ENCODE data around the gene OSTM1. TPM values are rescaled to one million over a fixed set of nuclear protein-coding genes. Genes with fewer than 3 reads are reported as not detected.

OSTM1 gene
- total and polyA plus RNA-seq, 10 of the 15 experiments (the other 5 are each of a cell fraction or from before 2014, with no cell fraction given), result 3.0 to 17.1 (median 5.8) TPM

DNA sequence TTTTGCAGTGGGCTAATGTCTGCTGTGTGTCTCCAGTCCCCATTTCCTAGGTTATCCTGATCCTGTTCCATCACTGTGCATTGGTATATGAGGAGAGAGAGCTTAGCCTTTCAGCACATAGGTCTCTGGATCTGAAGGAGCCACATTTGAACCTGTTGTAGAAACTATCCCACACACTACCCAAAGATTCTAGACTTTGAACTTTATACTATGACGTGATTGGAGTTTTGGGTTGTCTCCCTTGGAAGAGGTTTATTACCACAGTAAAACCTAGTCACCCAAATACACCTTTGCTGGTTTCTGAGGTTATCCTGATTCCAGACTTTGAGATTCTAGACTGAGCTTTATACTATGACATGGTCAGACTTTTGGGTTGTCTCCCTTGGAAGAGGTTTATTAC, 8.0 kb upstream of the OSTM1 start (continued):
- TF ChIP-seq ETV6 (conservative IDR thresholded peaks at IDR 0.05 in 1 of 2, IDR thresholded peaks at IDR 0.05 in 1 of 2; ENCODE audit: borderline replicate concordance in 1 of 2, low read depth in 1 of 2) (no peak), RB1 (IDR thresholded peaks at IDR 0.05; ENCODE audit: borderline replicate concordance) (no peak)
- TF ChIP-seq, protein P1, sequence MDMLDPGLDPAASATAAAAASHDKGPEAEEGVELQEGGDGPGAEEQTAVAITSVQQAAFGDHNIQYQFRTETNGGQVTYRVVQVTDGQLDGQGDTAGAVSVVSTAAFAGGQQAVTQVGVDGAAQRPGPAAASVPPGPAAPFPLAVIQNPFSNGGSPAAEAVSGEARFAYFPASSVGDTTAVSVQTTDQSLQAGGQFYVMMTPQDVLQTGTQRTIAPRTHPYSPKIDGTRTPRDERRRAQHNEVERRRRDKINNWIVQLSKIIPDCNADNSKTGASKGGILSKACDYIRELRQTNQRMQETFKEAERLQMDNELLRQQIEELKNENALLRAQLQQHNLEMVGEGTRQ (IDR thresholded peaks at IDR 0.05; ENCODE audit: borderline replicate concordance, low read depth, low read length), result no peak

DNA sequence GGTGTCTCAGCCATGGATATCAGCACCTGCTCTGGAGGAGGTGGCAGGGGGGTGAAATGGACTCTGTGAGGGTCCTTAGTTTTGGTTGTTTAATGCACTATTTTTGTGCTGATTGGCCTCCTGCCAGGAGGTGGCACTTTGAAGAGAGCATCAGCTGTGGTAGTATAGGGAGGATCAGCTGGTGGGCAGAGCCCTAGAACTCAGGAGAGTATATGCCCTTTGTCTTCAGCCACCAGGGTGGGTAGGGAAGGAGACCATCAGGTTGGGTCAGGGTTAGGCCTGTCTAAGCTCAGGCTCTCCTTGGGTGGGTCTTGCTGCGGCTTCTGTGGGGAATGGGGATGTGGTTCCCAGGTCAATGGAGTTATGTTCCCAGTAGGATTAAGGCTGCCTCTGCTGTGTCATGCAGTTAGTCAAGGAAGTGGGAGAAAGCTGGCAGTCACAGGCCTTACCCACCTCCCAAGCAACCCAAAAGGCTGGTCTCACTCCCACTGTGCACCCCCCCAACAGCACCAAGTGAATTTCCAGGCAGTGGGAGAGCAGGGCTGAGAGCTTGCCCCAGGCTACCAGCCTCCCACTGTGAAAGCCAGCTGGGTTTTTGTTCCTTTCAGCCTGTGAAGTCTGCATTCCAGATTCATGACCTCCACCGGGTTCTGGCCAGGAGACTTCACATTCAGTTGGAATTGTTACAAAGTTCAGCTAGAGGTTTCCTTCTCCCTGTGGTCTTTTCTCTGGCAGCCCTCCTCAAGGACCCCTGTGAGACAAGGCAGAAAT, 5.7 kb upstream of the OSTM1 start:
- in situ Hi-C loops (cut with MboI) (no loop called here), intact Hi-C loops (cut with micrococcal nuclease; ENCODE audit: unreplicated experiment) (no loop called here)
- WGBS (ENCODE audit: insufficient coverage, insufficient replicate concordance, low lambda C conversion rate, missing lambda C conversion rate), result 65% methylated on average over 2 of the region's 2 CpGs
- Histone ChIP-seq H3K9me3 (replicated peaks; ENCODE audit: control insufficient read depth, insufficient read depth, low read length) (no peaks in the 10 kb centered on the region), H3K36me3 (ENCODE audit: control insufficient read depth in 2 of 2, insufficient read depth in 2 of 2, low read length in 1 of 2) (no peaks in the 10 kb centered on the region), H3K9ac (ENCODE audit: control insufficient read depth, insufficient read depth, low read length) (no peak overlapping the region), H3K4me3 (no peak overlapping the region), H2AFZ (ENCODE audit: control insufficient read depth, low read depth, low read length) (no peak overlapping the region), H4K20me1 (ENCODE audit: control insufficient read depth, insufficient read depth) (no peaks in the 10 kb centered on the region), H3K4me1 (ENCODE audit: control insufficient read depth, insufficient read depth, low read length) (peaks cover 2% of the 10 kb centered on the region), H3K4me2 (ENCODE audit: control insufficient read depth, insufficient read depth) (no peak overlapping the region), H3K27ac (ENCODE audit: control insufficient read depth, insufficient read depth) (no peak overlapping the region), H3K27me3 (replicated peaks in 1 of 2; ENCODE audit: control insufficient read depth in 2 of 2, insufficient read depth in 2 of 2, low read length in 1 of 2) (peaks cover 0 to 2% of the 10 kb centered on the region in 2 experiments; a peak in 2 of 4 replicates), H3K79me2 (ENCODE audit: control insufficient read depth, insufficient read depth, low read length) (no peaks in the 10 kb centered on the region)
- DNase-seq (ENCODE audit: low read depth, low spot score) (no peak), ATAC-seq (no peak), FAIRE-seq (no peak)
- ChIA-PET POLR2A (no interaction called here), SMC1A (ENCODE audit: uncharacterized antibody, unreplicated experiment) (no interaction called here), RAD21 (ENCODE audit: unreplicated experiment) (no interaction called here), CTCF (interaction anchor here (1.4 kb wide), 1 partner anchor 232 kb away, joined by 3 read pairs; no protein-coding TSS in a partner anchor)
- TF ChIP-seq JUNB (IDR thresholded peaks at IDR 0.05) (no peak), EP300 (IDR thresholded peaks at IDR 0.05; ENCODE audit: borderline replicate concordance in 1 of 2, control insufficient read depth in 1 of 2, low read depth in 2 of 2, low read length in 2 of 2) (no peak), ZNF24 (IDR thresholded peaks at IDR 0.05) (no peak)
- BruUV-seq (replicated peaks), result no TSS peak
